Hematopoietic multipotent progenitor cell treated with erythropoietin and hydrocortisone succinate and interleukin-3 and kit ligand, for 4 days (in vitro differentiated cells): Measurements from ENCODE around the gene TMEM61.
"Not testable (repeated sequence)": the region's sequence is repeated elsewhere in the genome, so short reads cannot be mapped to it uniquely, and the experiment has no call there.

ENCODE experiments used
- DNase-seq: peaks from one replicate; pipeline ENCODE4 v3.0.0-alpha.2; 2015

The TMEM61 gene

GRCh38 chr1:54962612-54963395 lies 17.6 kb upstream of the TMEM61 start:
- DNase-seq, result no peak

- DNase-seq, result not testable (repeated sequence)
Observed at GRCh38 chr1:54963829-54964228, 16.6 kb upstream of the TMEM61 start.

DNA sequence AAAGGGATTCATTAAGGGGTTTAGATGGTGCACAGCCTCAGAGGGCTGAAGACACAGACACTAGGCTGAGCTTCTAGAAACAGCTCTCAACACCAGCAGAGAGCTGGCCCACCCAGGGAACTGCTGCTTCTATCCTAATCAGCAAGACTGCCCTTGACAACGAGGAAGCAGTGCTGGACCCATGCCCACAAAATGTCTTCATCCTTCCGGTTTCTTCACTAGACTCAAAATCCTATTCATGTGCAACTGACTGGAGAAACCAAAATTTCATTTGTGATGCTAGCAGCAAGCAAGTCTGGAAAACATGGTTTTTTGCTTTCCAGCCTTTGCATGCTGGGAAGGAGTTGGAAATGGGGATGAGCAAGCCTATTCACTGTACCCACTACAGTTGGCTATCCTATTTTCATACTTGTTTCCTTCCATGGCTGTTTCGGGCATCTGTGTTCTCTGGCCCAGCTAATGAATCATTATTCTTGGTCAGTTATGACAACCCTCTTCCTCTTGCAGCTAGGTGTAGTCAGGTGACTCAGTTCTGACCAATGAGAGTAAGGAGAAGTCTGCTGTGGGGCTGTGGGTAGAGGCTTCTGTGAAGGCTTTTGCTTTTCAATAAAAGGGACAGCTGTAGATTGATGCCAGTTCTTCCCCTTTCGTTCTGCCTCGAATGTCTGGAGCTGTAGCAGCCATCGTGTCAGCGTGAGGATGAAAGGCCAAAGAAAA lies 14.6 kb upstream of the TMEM61 start:
- DNase-seq, result peak; percentile 89

DNA sequence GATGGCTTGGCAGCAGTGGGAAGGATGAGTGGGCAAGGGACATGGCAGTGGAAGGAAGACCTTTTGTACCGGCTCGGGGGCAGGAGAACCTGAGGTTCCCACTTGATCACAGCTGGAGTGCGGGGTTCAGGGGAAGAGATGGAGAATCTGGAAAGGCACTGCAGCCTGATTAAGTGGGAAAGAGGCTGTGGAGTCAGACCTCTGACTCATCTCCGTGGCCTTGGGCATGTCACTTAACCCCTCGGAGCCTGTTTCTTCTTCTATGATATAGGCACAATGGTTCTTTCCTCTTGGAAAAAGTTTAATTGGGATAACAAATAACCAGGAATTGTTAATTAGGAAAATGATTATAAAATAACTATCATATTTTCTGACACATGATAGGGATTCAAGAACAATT lies 13.1 kb upstream of the TMEM61 start:
- DNase-seq, result no peak

DNA sequence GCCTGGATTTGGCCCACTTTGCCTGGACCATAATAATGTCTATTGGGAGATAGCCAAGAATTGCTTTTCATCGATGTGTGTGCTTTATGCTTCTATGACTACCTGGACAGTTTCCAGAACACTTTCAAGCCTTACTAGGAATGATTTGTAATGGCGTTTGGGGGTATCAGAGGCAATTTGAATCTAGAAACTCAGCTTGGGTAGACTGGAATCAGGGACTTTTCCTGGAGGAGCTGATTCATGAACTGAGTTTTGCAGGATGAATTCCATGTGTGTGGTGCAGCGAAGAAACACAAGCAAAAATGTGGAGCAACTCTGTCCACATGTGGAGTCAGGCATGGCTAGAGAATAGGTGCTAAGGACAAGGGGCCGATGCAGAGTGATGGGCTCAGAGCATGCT lies 11.9 kb upstream of the TMEM61 start:
- DNase-seq, result no peak

DNA sequence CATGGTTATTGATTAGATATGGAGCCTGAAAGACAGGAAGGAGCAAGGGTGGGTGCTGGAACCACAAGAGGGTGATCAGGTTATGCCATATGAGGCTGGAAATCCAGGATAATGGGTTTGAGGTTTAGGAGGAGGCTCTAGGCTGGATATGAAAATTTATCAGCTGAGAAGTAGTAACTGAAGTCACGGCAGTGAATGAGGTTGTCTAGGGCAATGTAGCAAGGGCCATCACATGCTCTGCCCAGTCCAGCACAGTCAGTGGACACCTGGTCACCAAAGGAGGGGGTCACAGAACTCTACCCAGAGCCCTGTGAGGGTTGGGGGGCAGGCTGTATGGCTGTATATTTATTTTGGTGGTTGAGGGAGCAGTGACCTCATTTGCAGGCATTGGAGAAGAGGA lies 10.5 kb upstream of the TMEM61 start:
- DNase-seq, result no peak

DNA sequence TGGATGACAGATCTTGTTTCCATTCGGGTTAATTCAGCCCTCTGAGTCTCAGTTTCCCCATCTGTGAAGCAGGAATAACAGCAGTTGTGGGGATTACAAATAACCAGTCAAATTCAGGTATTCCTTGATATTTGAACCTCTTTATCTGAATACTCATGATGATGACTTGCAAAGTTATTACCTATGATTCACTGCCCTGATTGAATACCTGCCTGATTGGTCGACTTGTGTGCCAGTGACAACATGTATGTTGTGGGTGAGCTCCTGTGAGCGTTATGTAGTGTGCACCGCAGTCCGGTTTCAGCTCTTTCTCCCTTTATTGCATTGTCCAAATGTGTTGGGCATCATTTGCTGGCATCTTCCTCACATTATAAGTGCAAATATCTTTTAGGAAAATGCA lies 9.5 kb upstream of the TMEM61 start:
- no peak for DNase-seq

DNA sequence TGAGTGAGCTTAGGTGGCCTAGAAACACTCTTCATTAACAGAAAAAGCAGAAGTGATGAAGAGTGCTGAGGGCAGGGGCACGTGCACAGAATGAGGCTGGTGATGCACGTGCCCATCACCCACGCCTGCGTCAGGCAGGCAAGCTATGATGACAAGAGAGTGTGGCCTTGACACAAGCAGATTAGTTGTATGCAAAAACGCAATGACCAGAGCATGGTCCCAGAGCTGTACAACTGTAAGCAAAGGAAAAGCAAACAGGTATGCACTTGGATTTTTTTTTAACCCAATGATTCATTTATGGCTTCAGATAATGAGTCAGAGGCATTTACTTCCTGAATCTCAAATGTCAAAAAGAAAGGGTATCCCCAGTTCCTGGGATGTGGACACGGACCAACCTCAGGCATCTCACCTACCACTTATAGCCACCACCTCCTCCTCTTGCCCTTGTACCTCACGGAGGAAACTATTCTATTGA lies 9.1 kb upstream of the TMEM61 start:
- DNase-seq, result no peak

- no peak for DNase-seq
Observed at GRCh38 chr1:54972436-54972835, 8.0 kb upstream of the TMEM61 start.

GRCh38 chr1:54973205-54973921 lies 7.1 kb upstream of the TMEM61 start:
- no peak for DNase-seq

DNA sequence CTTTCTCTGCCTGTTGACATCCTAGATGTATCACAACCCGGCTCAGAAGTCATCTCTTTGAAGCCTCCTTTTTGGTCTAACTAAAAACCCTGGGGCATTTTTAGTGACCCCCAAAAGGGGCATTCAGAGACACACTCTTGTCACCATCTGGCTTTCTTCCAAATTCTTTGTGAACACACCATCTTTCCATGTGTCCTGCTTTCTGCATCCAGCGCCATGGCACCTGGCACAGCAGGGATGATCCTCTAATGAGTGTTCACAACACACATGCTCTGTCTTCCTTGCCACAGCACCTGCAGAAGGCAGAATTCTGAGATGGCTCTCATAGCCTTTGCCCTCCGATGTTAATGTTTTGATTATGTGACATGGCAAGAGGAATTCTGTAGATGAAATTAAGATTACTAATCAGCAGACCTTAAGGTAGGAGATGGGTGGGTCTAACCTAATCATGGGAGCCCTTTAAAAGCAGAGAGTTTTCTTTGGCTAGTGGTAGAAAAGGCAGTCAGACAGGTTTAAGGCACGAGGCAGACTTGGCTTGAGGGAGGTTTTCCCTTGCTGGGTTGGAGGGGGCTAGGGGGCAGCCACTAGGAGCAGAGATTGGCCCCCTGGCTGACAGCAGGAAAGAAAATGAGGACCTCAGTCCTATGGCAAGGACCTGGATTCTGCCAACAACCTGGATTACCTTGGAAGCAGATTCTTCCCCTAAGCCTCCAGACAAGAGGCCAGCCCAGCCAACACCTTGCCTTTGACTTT lies 4.9 kb upstream of the TMEM61 start:
- no peak for DNase-seq

GRCh38 chr1:54976747-54977146 lies 3.7 kb upstream of the TMEM61 start:
- DNase-seq, result no peak

- DNase-seq, result no peak
Observed at GRCh38 chr1:54977533-54978297, 2.7 kb upstream of the TMEM61 start.

DNA sequence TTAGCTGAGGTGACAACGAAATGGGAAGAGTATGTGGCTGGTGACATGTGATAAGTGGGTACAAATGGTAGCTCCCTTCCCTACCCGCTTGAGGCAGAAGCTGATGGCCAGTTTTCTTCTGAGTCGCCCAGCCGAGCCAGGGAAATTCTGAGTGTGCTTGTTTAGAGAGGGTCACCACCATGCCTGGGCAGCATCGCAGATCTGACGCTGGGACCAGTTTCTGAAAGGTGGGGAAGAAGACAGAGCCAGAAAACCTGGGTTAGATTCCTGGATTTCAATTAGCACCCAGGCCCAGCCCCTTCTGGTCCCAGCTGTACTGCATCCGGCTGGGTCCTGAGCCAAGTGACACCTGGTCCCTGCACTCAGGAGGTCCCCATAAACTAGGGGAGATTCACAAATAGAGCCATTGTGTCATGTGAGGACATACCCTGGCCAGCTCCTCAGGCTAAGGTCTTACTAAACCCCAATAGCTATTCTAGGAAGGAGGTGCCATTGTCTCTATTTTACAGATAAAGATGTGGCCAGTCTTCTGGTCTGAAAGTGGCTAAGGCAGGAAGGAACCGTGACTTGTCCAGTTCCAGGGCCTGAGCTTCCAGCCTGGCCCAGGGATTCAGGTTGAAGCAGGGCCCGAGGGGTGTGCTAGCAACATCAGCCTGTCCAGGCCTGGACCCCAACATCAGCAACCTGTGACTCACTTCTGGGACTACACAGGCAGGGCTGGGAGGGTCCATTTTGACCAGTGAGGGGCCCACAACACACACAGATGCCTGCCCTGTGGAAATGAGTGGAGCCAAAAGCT lies 1.7 kb upstream of the TMEM61 start:
- no peak for DNase-seq

DNA sequence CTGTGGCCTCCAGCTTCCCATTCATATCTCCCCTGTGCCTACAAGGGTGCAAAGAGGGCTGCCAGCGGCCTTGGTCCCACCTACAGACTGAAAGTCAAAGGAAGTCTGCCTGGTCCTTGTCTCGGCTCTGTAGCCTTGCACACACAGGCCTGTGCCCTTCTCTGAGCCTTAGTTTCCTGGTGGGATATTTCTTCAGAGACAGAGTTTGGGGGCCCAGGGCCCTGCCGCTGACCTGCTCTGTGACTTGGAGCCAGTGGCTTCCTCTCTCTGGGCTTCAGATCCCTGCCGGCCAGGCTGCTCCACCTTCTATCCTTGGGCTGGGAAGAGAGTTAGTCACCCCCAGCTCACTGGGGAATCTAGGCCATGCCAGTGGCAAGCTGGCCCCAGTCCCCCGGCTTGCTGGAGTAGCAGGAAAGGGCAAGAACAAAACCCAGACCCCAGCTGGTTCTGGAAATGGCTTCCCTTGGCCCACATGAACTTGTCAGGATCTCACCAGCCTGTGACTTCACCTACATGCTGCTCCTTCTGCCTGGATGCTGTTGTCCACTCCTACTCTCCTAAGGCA lies 1.0 kb upstream of the TMEM61 start:
- no peak for DNase-seq

- DNase-seq, result no peak
Observed at GRCh38 chr1:54980046-54980527, 341 bp upstream of the TMEM61 start.

DNA sequence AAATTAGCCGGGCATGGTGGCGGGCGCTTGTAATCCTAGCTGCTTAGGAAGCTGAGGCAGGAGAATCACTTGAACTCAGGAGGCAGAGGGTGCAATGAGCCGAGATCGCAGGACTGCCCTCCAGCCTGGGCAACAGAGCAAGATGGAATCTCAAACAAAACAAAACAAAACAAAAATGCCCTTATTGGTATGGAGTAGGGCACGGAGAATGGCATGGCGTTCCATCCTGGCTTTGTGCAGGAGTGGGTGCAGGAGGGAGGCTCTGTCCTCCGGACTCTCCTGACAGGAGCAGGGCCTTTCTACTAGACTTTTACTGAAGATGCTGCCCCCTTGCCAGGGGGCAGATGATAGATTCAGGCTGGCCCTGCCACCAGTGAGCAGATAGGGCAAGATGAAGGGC lies 1.0 kb downstream of the TMEM61 start:
- no peak for DNase-seq

DNA sequence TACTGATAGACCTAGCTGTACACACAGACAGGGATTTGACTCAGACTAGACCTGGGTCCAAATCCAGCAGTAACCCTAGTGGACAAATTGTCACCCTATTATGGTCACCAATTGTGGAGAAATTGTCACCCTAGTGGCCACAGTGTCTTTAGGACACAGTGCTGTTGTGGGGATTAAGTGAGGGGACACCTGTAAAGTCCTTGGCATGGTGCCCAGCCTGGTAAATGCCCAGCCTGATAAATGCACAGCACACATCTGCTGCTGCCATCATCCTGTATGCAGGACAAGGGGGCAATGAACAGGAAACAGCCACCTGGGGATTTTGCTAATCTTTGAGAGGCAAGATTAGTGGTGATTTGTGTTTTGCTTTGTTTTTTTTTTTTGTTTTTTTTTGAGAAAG lies 2.3 kb downstream of the TMEM61 start:
- no peak for DNase-seq

GRCh38 chr1:54984131-54984842 lies 3.9 kb downstream of the TMEM61 start:
- DNase-seq, result no peak

DNA sequence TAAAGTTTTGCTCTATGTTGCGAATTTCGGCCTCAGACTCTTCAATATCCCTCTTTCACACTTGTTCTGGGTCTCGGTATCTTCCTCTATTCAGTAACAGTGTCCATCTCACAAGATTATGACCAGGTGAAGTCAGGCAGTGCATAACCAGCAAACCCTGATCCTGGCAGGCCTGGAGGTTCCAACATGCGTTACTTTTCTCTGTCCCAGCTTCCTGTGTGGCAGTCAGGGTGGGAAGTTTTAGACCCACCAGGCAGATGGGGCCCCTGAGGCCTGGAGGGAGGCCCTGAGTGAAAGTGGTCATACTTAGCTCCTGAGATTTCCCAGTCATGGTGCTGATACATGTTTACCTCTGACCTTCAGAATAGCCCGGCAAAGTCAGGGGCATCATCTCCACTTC lies 5.1 kb downstream of the TMEM61 start:
- DNase-seq, result no peak
